HG03196 (cell line): Measurements from ENCODE around the gene RNF227.

Source experiments
- ATAC-seq: cut with Tn5 transposase; IDR thresholded peaks from one replicate; pipeline ENCODE4 v1.9.1; 2021; ENCODE audit not compliant: unreplicated experiment

RNF227 gene

GRCh38 chr17:7889166-7889955 lies 26.7 kb downstream of the RNF227 start:
- no peak for ATAC-seq

GRCh38 chr17:7888184-7888920 lies 27.7 kb downstream of the RNF227 start, which contains the start of gene CHD3:
TSS of gene CHD3 (plus strand) at chr17:7888789. CDS start at chr17:7889001, 212 bp downstream.
- ATAC-seq: no peak

GRCh38 chr17:7887482-7888183 lies 28.5 kb downstream of the RNF227 start:
- ATAC-seq: peak; percentile 53

- ATAC-seq: no peak
These were observed 29.0 kb downstream of the RNF227 start for GRCh38 chr17:7887038-7887481.

- no peak for ATAC-seq
These were observed 29.7 kb downstream of the RNF227 start for GRCh38 chr17:7886227-7887037.

GRCh38 chr17:7885367-7886226 lies 30.5 kb downstream of the RNF227 start:
- ATAC-seq: peak; percentile 31

GRCh38 chr17:7884581-7885366 lies 31.3 kb downstream of the RNF227 start:
- ATAC-seq: no peak

GRCh38 chr17:7883781-7884386 lies 32.2 kb downstream of the RNF227 start:
- no peak for ATAC-seq

GRCh38 chr17:7882629-7883028 lies 33.5 kb downstream of the RNF227 start:
- no peak for ATAC-seq

GRCh38 chr17:7882068-7882467 lies 34.0 kb downstream of the RNF227 start:
- no peak for ATAC-seq

GRCh38 chr17:7881276-7882054 lies 34.6 kb downstream of the RNF227 start:
- no peak for ATAC-seq

GRCh38 chr17:7880076-7880868 lies 35.8 kb downstream of the RNF227 start:
- no peak for ATAC-seq

GRCh38 chr17:7878234-7878633 lies 37.9 kb downstream of the RNF227 start:
- ATAC-seq: no peak

- ATAC-seq: no peak
These were observed 40.2 kb downstream of the RNF227 start for GRCh38 chr17:7875804-7876370.

- no peak for ATAC-seq
These were observed 43.0 kb downstream of the RNF227 start for GRCh38 chr17:7873051-7873450.

- no peak for ATAC-seq
These were observed 48.2 kb downstream of the RNF227 start for GRCh38 chr17:7867881-7868329.
